Epidermal melanocyte (primary cell): ENCODE results near the gene PCBP3.

Experiments used
- DNase-seq: peaks from one replicate; pipeline ENCODE4 v3.0.0; 2011; ENCODE audit warnings: low spot score; ENCODE audit not compliant: insufficient read length

Gene PCBP3

DNA sequence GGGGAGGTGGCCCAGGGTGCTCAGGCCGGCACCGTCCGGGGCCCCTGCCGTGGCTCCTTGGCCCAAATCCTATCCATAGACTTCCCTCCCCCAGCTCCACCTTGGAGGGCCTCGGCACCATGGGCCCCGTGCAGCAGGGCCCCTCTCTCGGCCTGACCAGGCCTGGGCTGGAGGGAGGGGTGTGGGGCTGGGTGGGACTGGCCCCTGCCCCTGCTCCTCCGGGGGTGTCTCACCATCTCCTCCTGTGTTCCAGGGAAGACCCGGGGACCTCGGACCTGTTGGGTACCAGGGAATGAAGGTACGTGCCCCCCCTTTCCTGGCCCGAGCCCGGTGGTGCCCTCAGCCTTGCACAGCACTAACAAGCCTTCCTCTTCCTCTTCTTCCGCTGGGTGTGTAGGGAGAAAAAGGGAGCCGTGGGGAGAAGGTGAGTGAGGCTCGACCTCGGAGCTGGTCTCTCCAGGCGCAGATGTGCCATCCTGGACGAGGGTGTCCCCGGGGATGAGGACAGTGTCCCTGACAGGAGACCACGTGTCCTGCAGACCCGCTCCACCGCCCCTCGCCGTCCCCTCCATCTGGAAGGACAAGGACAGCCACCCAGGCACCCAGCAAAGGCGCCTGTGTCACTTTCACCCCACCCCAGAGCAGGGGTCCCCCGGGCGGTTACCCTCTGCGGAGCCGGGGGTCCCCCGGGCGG, 346.0 kb downstream of the PCBP3 start:
- no peak for DNase-seq

DNA sequence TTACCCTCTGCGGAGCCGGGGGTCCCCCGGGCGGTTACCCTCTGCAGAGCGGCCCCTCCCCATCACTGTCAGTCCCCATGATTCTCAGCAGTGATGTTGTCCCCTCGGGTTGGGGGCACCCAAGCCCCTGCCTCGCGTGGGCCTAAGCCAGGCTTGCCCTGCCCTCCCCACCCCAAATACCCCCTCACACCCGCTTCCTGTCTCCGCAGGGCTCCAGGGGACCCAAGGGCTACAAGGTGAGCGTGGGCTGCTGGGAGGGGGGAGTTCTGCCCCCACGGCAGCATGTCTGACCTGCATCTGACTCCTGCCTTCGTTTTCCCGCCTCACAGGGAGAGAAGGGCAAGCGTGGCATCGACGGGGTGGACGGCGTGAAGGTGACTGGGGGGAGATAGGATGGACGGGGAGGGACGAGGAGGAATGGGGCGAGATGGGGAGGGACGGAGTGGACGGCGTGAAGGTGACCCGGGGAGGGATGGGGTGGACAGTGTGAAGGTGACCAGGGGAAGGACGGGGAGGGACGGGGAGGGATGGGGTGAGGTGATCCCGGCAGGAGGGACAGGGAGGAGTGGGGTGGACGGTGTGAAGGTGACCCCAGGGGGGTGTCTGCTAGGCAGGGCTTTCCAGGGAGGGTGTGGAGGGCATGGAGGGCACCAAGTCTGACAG, 346.7 kb downstream of the PCBP3 start:
- no peak for DNase-seq

GRCh38 chr21:45990741-45991605, 347.4 kb downstream of the PCBP3 start:
- DNase-seq: no peak

GRCh38 chr21:45991606-45992300, 348.2 kb downstream of the PCBP3 start:
- no peak for DNase-seq
